GM13976 (cell line): ENCODE results near the gene SPIN2B.
"Not testable (repeated sequence)": the region's sequence is repeated elsewhere in the genome, so short reads cannot be mapped to it uniquely, and the experiment has no call there.

Experiments used
- DNase-seq: peaks from one replicate; pipeline ENCODE4 v3.0.0; 2012; ENCODE audit warnings: low spot score
- in situ Hi-C: fragments of 300-500 bp; cut with MboI; formaldehyde crosslinking; loops from one replicate; pipeline ENCODE4 v1.12.0; 2022; ENCODE audit warnings: low sequenced_read_pairs, mixed read lengths, inconsistent platforms; ENCODE audit not compliant: unreplicated experiment
- TF ChIP-seq, protein P1 (sequence below): IDR thresholded peaks from 2 replicates; pipeline ENCODE4 v1.5.1; 2012; ENCODE audit warnings: borderline replicate concordance, mild to moderate bottlenecking; ENCODE audit not compliant: insufficient read depth; ENCODE audit errors: extremely low read depth, missing control alignments, control extremely low read depth

The SPIN2B gene

GRCh38 chrX:57121162-57121755 lies at the start of gene SPIN2B:
Gene SPIN2B (minus strand): TSS chrX:57121548.
- TF ChIP-seq, protein P1, sequence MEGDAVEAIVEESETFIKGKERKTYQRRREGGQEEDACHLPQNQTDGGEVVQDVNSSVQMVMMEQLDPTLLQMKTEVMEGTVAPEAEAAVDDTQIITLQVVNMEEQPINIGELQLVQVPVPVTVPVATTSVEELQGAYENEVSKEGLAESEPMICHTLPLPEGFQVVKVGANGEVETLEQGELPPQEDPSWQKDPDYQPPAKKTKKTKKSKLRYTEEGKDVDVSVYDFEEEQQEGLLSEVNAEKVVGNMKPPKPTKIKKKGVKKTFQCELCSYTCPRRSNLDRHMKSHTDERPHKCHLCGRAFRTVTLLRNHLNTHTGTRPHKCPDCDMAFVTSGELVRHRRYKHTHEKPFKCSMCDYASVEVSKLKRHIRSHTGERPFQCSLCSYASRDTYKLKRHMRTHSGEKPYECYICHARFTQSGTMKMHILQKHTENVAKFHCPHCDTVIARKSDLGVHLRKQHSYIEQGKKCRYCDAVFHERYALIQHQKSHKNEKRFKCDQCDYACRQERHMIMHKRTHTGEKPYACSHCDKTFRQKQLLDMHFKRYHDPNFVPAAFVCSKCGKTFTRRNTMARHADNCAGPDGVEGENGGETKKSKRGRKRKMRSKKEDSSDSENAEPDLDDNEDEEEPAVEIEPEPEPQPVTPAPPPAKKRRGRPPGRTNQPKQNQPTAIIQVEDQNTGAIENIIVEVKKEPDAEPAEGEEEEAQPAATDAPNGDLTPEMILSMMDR: no peak

DNA sequence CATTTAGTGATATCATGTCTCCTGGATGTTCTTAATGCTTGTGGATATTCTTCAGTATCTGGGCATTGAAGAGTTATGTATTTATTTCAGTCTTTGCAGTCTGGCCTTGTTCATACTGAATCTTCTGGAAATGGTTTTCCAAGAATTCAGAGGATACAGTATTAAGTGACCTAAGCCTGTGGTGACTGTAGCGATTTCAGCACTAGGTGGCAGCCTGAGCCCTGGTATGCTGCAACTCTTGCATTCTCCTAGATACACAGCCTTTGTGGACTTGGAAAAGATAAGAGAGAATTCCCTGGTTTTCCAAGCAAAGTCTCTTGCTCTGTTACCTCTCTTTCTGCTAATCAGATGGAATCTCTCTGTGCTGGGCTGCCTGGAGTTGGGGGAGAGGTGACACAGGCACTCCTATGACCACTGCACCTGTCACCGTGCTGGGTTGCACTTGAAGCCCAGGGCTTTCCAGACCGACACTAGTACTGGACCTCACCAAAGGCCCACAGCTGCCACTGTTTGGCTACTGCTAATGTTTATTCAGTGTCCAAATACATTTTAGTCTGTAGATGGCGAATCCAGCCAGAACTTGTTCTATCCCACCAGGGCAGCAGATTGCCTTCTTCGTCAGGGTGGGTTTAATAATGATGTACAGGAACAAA lies 35.2 kb upstream of the SPIN2B start:
- DNase-seq: no peak
- in situ Hi-C loops: no loop called here
- TF ChIP-seq, protein P1: peak; percentile 39

More at GRCh38 chrX:57121162-57121755, at the start of gene SPIN2B:
- peak; percentile 89 for DNase-seq
- in situ Hi-C loops: no loop called here

DNA sequence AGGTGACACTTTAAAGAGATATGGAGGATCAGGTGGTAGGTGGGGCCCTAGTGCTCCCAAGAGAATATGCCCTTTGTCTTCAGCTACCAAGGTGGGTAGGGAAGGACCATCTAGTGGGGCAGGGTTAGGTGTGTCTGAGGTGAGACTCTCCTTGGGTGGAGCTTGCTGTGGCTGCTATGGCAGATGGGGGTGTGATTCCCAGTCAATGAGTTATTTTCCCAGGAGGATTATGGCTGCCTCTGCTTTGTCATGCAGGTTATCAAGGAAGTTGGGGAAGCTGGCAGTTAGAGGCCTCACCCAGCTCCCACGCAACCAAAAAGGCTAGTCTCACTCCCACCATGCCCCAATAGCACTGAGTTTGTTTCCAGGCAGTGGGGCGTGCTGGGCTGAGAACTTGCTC lies 33.8 kb upstream of the SPIN2B start:
- DNase-seq: no peak
- in situ Hi-C loops: no loop called here
- TF ChIP-seq, protein P1: no peak

DNA sequence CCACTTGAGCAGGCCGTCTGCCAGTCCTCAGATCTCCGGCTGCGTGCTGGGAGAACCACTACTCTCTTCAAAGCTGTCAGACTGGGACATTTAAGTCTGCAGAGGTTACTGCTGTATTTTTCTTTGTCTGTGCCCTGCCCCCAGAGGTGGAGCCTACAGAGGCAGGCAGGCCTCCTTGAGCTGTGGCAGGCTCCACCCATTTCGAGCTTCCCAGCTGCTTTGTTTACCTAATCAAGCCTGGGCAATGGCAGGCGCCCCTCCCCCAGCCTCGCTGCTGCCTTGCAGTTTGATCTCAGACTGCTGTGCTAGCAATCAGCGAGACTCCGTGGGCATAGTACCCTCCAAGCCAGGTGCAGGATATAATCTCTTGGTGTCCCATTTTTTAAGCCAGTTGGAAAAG lies 30.9 kb upstream of the SPIN2B start:
- DNase-seq, in situ Hi-C loops: not testable (repeated sequence)

DNA sequence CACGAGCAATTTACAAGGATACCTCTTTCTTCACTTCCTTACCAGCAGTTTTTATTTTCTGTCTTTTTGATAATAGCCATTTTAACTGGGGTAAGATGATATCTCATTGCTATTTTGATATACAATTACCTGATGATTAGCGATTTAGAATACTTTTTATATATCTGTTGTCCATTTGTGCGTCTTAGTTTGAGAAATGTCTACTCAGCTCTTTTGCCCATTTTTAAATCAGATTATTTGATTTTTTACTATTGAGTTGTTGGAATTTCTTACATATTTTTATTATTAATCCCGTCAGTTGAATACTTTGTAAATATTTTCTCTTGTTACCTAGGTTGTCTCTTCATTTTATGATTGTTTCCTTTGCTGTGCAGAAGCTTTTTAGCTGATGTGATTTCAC lies 17.3 kb upstream of the SPIN2B start:
- TF ChIP-seq, protein P1: no peak
- no peak for DNase-seq
- in situ Hi-C loops: no loop called here

DNA sequence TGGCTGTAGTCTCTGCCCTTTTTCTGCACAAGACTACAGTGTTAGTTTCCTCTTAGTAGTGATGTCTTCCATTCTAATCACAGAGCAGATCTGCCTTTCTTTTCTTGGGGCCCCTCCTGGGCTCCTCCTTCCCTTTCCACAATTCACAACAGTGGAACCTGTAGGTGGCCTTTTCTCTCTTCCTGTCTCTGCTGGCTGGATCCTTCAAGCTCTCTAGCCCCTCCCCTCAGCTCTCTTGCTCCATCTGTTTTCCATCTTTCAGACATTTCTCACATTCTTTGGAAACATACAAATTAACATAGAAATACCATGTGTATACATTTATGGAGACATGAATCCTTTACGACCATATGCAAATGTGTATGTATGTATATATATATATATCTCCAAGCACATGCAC lies 16.2 kb upstream of the SPIN2B start:
- TF ChIP-seq, protein P1: no peak
- in situ Hi-C loops: no loop called here
- DNase-seq: no peak

DNA sequence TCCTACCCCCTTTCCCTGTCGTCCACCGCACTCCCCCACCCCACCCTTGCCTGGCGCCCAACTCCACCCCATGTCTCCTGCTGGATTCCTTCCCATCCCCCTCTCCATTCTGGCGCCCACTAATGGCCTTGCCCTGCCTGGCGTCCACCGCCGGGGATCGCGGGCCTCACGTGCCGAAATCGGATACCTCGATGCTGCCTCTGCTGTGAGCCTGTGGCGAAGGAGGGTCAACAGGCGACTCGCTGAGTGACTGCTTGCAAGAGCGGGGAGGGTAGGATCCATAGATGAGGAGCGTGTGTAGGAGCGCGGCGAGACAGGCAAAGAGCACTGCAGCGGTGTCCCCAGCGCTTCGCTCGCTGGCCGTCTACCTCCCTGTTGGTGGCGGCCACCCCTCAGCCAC lies 15.7 kb upstream of the SPIN2B start, which contains the start of gene SPIN2A:
Gene SPIN2A (minus strand): TSS at position 325 of the 400 bp plus-strand sequence. CDS start 800 bp downstream, outside the sequence.
- DNase-seq, in situ Hi-C loops: not testable (repeated sequence)

DNA sequence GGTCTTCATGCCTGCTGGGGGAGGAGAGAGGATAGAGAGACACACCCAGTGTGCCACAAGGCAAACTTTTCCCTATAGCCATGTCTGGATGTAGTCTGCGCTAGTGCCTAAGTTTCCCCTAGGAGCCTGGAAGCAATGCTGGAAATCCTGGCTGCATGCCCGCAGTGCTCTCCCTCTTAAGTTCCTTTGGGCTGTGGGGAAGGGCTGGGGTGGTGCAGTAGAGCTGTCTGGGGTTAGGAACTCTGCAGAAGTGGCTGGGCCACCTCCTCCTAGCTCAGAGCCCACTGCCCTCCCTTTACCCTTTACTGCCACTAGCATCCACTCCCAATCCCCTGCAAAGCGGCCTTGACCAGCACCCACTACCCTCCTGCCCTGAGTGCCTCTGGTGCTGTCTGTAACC lies 15.2 kb upstream of the SPIN2B start:
- DNase-seq, in situ Hi-C loops: not testable (repeated sequence)
